GM21390 (cell line): ENCODE results near the gene TRPC6.
"Not testable (repeated sequence)": the region's sequence is repeated elsewhere in the genome, so short reads cannot be mapped to it uniquely, and the experiment has no call there.

Source experiments
- ATAC-seq: cut with Tn5 transposase; IDR thresholded peaks from one replicate; pipeline ENCODE4 v1.9.1; 2021; ENCODE audit not compliant: unreplicated experiment

The TRPC6 gene

GRCh38 chr11:101523193-101523592 is 60.6 kb downstream of the TRPC6 start:
- no peak for ATAC-seq

GRCh38 chr11:101521821-101522220 is 62.0 kb downstream of the TRPC6 start:
- no peak for ATAC-seq

- ATAC-seq = no peak
These were observed 67.3 kb downstream of the TRPC6 start for GRCh38 chr11:101516546-101516945.

- no peak for ATAC-seq
These were observed 72.7 kb downstream of the TRPC6 start for GRCh38 chr11:101511065-101511464.

GRCh38 chr11:101510591-101510990 is 73.2 kb downstream of the TRPC6 start:
- ATAC-seq = no peak

GRCh38 chr11:101509922-101510321 is 73.9 kb downstream of the TRPC6 start:
- no peak for ATAC-seq

- ATAC-seq = no peak
These were observed 75.4 kb downstream of the TRPC6 start for GRCh38 chr11:101508370-101508769.

- ATAC-seq = no peak
These were observed 84.9 kb downstream of the TRPC6 start for GRCh38 chr11:101498891-101499290.

GRCh38 chr11:101497291-101497690 is 86.5 kb downstream of the TRPC6 start:
- no peak for ATAC-seq

- no peak for ATAC-seq
These were observed 96.0 kb downstream of the TRPC6 start for GRCh38 chr11:101487775-101488174.

- no peak for ATAC-seq
These were observed 101.2 kb downstream of the TRPC6 start for GRCh38 chr11:101482556-101483124.

- ATAC-seq = no peak
These were observed 105.0 kb downstream of the TRPC6 start for GRCh38 chr11:101478587-101479369.

- ATAC-seq = no peak
These were observed 105.9 kb downstream of the TRPC6 start for GRCh38 chr11:101477926-101478325.

GRCh38 chr11:101476191-101476590 is 107.6 kb downstream of the TRPC6 start:
- ATAC-seq = no peak

GRCh38 chr11:101475699-101476098 is 108.1 kb downstream of the TRPC6 start:
- no peak for ATAC-seq

- no peak for ATAC-seq
These were observed 109.1 kb downstream of the TRPC6 start for GRCh38 chr11:101474666-101475065.

- no peak for ATAC-seq
These were observed 112.8 kb downstream of the TRPC6 start for GRCh38 chr11:101470881-101471520.

GRCh38 chr11:101470419-101470818 is 113.4 kb downstream of the TRPC6 start:
- ATAC-seq = no peak

GRCh38 chr11:101466352-101466751 is 117.5 kb downstream of the TRPC6 start:
- no peak for ATAC-seq

GRCh38 chr11:101464388-101464787 is 119.4 kb downstream of the TRPC6 start:
- not testable (repeated sequence) for ATAC-seq

- ATAC-seq = no peak
These were observed 124.8 kb downstream of the TRPC6 start for GRCh38 chr11:101459020-101459419.

- no peak for ATAC-seq
These were observed 125.6 kb downstream of the TRPC6 start for GRCh38 chr11:101458161-101458560.
